ENCODE results near the gene PLD5.

The PLD5 gene

DNA sequence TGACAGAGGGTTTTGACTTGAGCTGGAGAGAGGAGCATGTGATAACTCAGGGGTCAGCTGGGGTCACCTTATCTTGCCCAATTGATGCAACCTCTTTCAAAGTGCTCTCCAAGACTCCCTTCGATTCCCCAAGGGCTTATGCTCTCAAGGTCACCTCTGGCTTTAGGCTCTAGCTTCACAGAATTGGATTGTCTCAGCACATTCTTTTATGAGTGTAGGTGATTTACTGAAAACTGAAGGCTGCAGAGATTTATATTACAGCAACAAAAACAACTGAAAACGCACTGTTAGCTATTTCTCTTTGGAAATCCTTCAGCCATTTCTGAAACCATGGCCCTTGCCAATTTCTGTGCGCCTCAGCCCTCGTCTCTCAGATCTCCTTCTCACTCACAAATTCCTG lies 491.1 kb downstream of the PLD5 start:
- no peak for FAIRE-seq
- TF ChIP-seq POLR2A (IDR thresholded peaks at IDR 0.05; ENCODE audit: low read depth, low read length) (no peak), POLR2AphosphoS5 (IDR thresholded peaks at IDR 0.05; ENCODE audit: low read depth, low read length) (no peak), TAF1 (IDR thresholded peaks at IDR 0.05; ENCODE audit: borderline replicate concordance, low read depth, low read length) (no peak)
- DNase-seq (ENCODE audit: insufficient read length), result no peak
